Psoas muscle (tissue), 8 donors: ENCODE data around the gene CDX2. TPM values are rescaled to one million over a fixed set of nuclear protein-coding genes. Genes with fewer than 3 reads are reported as not detected.

Source experiments
- ATAC-seq, 4 donors: fragments of 200-7000 bp; cut with Tn5 transposase; one replicate each; pipeline ENCODE4 v1.9.1; 2020; ENCODE audit warnings: moderate library complexity in 3 of 4, mild to moderate bottlenecking in 2 of 4
- DNase-seq, 2 donors: peaks; one replicate each; pipeline ENCODE4 v3.0.0-alpha.2; 2020
- H3K27ac ChIP-seq: fragments of 200-600 bp; one replicate; pipeline ENCODE4 v1.8.0; 2022
- H3K27me3 ChIP-seq, 3 donors: fragments of 200-600 bp in 1 of 3; one replicate each; pipeline versions ENCODE4 v1.6.1 to v1.8.0; 2013 to 2022; ENCODE audit warnings: low read length in 2 of 3, mild to moderate bottlenecking in 2 of 3, moderate library complexity in 1 of 3; ENCODE audit not compliant: insufficient read depth in 3 of 3
- H3K36me3 ChIP-seq, 2 donors: fragments of 200-600 bp in 1 of 2; one replicate each; pipeline versions ENCODE4 v1.6.1 to v1.8.0; 2013 to 2022; ENCODE audit warnings: low read depth in 1 of 2, mild to moderate bottlenecking in 1 of 2, moderate library complexity in 1 of 2; ENCODE audit not compliant: insufficient read depth in 1 of 2
- H3K4me1 ChIP-seq: fragments of 200-600 bp; one replicate; pipeline ENCODE4 v1.8.0; 2022
- H3K4me3 ChIP-seq: fragments of 200-600 bp; one replicate; pipeline ENCODE4 v1.8.0; 2022; ENCODE audit warnings: mild to moderate bottlenecking
- H3K9me3 ChIP-seq: fragments of 200-600 bp; one replicate; pipeline ENCODE4 v1.8.0; 2022
- CTCF ChIP-seq: fragments of 200-600 bp; IDR thresholded peaks from one replicate; pipeline ENCODE4 v1.8.0; 2022; ENCODE audit warnings: antibody characterized with exemption
- WGBS, 3 donors: extraction: QIAGEN DNeasy Blood & Tissue Kit; methylation state at CpG; one replicate each; pipeline versions ENCODE4 v1.1.6 to v1.1.7; 2013; 5-methylcytosine and 5-hydroxymethylcytosine counted together
- intact Hi-C, 2 donors: fragments of 100-400 bp; cut with DNase I; formaldehyde crosslinking; loops; one replicate each; pipeline versions ENCODE4 v1.11.0 to v1.14.2; 2022
- polyA plus RNA-seq, 3 donors: library from polyadenylated mRNA; stranded (reverse); fragments of 200-250 nt; gene quantifications; one replicate each; pipeline ENCODE4 v1.2.3, GENCODE V29; 2013
- total RNA-seq, 4 donors: library from RNA; stranded (reverse); fragmentation: NEBNext Ultra II Directional in 2 of 4; extraction: Animal tissue kit (Norgen Biotek cat#: 25700) in 2 of 4; gene quantifications; one replicate each; pipeline versions ENCODE4 v1.2.1 to v1.2.4, GENCODE V29; 2021 to 2023
- donor health status: healthy with polysubstance abuse.
- donor health status: DM: no; HTN: no; CAD: no; lungs with moderate emphysema.
- donor health status: Bipolar disorder and iron deficiency.
- donor health status: healthy.
- donor health status: DM: yes; HTN: yes; CAD: no.
- donor health status: DM: no; HTN: no; CAD: no.
- donor health status: DM: no; HTN: no; CAD: no.
- donor health status: DM: yes; HTN: yes; CAD: no.

CDX2 gene
- total and polyA plus RNA-seq, 7 donors: 0.03 TPM; not detected in 6

- DNase-seq (no peak), ATAC-seq (no peak)
- no peaks in the 10 kb centered on the region for H3K9me3 ChIP-seq
- no peak for TF ChIP-seq CTCF
- 73 to 88% (median 75%) methylated on average over 2 of the region's 2 CpGs for WGBS, 3 donors
- peaks cover 6 to 90% (median 46%) of the 10 kb centered on the region in 3 donors for H3K27me3 ChIP-seq
- no peak overlapping the region for H3K27ac ChIP-seq
- H3K36me3 ChIP-seq: no peaks in the 10 kb centered on the region
- H3K4me1 ChIP-seq: peaks cover 8% of the 10 kb centered on the region
- intact Hi-C loops: no loop called here
- H3K4me3 ChIP-seq: no peak overlapping the region
These were observed 3.3 kb upstream of the CDX2 start for GRCh38 chr13:27972478-27972820.

GRCh38 chr13:27971776-27972477 is 2.8 kb upstream of the CDX2 start:
- TF ChIP-seq CTCF: no peak
- no peaks in the 10 kb centered on the region for H3K36me3 ChIP-seq
- intact Hi-C loops: no loop called here
- peaks cover 8% of the 10 kb centered on the region for H3K4me1 ChIP-seq
- DNase-seq (no peak), ATAC-seq (no peak)
- WGBS, 3 donors: 60 to 64% (median 62%) methylated on average over 7 of the region's 7 CpGs
- no peaks in the 10 kb centered on the region for H3K9me3 ChIP-seq
- H3K4me3 ChIP-seq: no peak overlapping the region
- H3K27me3 ChIP-seq: peaks cover 6 to 90% (median 44%) of the 10 kb centered on the region in 3 donors
- H3K27ac ChIP-seq: no peak overlapping the region

GRCh38 chr13:27971236-27971645 is 2.1 kb upstream of the CDX2 start:
- no peak for ATAC-seq
- H3K4me1 ChIP-seq: peaks cover 8% of the 10 kb centered on the region
- 53 to 56% (median 55%) methylated on average over 13 of the region's 13 CpGs for WGBS, 3 donors
- no peak for TF ChIP-seq CTCF
- intact Hi-C loops: no loop called here
- H3K36me3 ChIP-seq: no peaks in the 10 kb centered on the region
- no peak overlapping the region for H3K4me3 ChIP-seq
- no peak overlapping the region for H3K27ac ChIP-seq
- no peaks in the 10 kb centered on the region for H3K9me3 ChIP-seq
- peaks cover 6 to 90% (median 50%) of the 10 kb centered on the region in 3 donors for H3K27me3 ChIP-seq
- DNase-seq: no peak

GRCh38 chr13:27970382-27971235 is 1.5 kb upstream of the CDX2 start:
- Histone ChIP-seq H3K27me3 (peaks cover 6 to 90% (median 53%) of the 10 kb centered on the region in 3 donors), H3K4me3 (no peak overlapping the region), H3K27ac (no peak overlapping the region), H3K4me1 (peaks cover 8% of the 10 kb centered on the region), H3K36me3 (no peaks in the 10 kb centered on the region), H3K9me3 (no peaks in the 10 kb centered on the region)
- WGBS, 3 donors: 6 to 10% (median 10%) methylated on average over 53 of the region's 53 CpGs
- TF ChIP-seq CTCF: no peak
- no peak for DNase-seq
- ATAC-seq: no peak
- intact Hi-C loops: no loop called here
